ENCODE results near the gene SH3TC1. TPM values are rescaled to one million over a fixed set of nuclear protein-coding genes. Genes with fewer than 3 reads are reported as not detected.

SH3TC1 gene
- total and polyA plus RNA-seq, 2 of the 8 experiments (the other 6 are each of a cell fraction or from before 2014, with no cell fraction given), result 0.15 TPM; not detected in 1

DNA sequence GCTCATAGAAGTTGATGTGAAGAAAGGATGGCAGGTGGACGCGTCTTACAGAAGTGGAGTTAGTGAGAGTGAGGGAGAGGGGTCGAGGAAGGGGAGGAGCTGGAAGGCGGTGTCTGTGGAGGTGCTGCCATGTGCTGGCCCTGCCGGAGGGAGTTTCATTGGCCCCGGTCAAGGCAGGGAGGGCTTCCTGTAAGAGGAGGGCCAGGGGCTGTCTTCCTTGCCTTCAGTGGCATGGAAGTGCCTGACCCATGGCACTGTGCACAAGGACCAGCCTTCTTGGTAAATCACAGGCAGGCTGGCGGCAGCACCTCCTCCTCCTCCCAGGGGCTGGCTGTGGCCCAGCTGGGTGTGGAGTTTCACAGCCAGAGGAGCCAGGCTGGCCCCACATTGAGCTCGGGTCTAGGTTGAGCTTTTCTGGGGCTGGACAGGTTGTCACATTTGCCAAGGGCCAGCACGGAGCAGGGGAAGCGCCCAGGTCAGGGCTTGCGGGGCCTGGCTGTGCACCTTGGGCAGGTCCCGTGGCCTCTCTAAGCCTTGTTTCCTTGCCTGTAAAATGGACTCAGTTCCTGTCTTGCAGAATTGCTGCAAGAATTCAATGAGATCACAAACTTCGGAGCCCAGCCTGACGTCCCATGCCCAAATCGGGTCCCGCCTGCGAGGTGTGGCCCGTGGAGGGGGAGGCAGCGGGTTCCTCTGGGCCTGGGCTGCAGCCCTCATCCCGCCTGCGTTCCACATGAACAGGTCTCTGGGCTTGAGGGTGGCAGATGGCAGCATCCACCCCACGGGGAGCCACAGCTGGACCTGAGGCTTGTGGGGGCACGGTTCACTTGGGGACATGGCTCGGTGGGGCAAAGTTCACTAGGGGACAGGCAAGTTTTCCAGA, 77.5 kb downstream of the SH3TC1 start:
- H2BK20ac ChIP-seq (ENCODE audit: low read length), result no peak overlapping the region
- WGBS, 2 experiments (ENCODE audit: extremely low coverage in 1 of 2, insufficient coverage in 1 of 2, insufficient read length in 1 of 2, insufficient replicate concordance in 2 of 2, low coverage in 1 of 2, low lambda C conversion rate in 2 of 2, missing lambda C conversion rate in 1 of 2), result 80% methylated on average over 20 of the region's 24 CpGs; no CpG with 5 or more reads in 1 of the 2 experiments
- H3K27me3 ChIP-seq (replicated peaks in 1 of 4; ENCODE audit: control insufficient read depth in 3 of 4, extremely low read depth in 1 of 4, insufficient read depth in 3 of 4, low read length in 3 of 4), result peaks cover 0 to 3% (median under 1%) of the 10 kb centered on the region in 4 experiments; a peak in 2 of 7 replicates
- no peak for TF ChIP-seq SIX5 (IDR thresholded peaks at IDR 0.05; ENCODE audit: low read depth, low read length)
- H2BK120ac ChIP-seq (replicated peaks; ENCODE audit: low read depth, low read length), result no peak overlapping the region
- H3K23ac ChIP-seq (ENCODE audit: insufficient read length), result no peak overlapping the region
- H4K91ac ChIP-seq (replicated peaks; ENCODE audit: insufficient read length, low read length), result peak overlapping the region; percentile 6
- no peak overlapping the region; the same call in 1 of the 2 replicates for H4K8ac ChIP-seq (ENCODE audit: extremely low read depth, insufficient read depth, low read length)
- DNase-seq (ENCODE audit: low read depth in 1 of 2, low spot score in 2 of 2), result no peak
- H3K9ac ChIP-seq (replicated peaks in 1 of 4; ENCODE audit: extremely low read depth in 1 of 4, low read depth in 3 of 4, low read length in 3 of 4), result no peak overlapping the region
- no peaks in the 10 kb centered on the region; a peak in 1 of 7 replicates for H3K4me1 ChIP-seq (replicated peaks in 1 of 4; ENCODE audit: control insufficient read depth in 3 of 4, insufficient read depth in 4 of 4, low read length in 3 of 4)
- no peak overlapping the region for H3K4ac ChIP-seq (replicated peaks; ENCODE audit: insufficient read length, low read depth, low read length)
- no peak overlapping the region for H3K56ac ChIP-seq (replicated peaks; ENCODE audit: insufficient read length, low read depth, low read length)
- no peak overlapping the region for H2BK5ac ChIP-seq (ENCODE audit: low read depth, low read length)
- no peak for FAIRE-seq
- H2BK15ac ChIP-seq (ENCODE audit: low read length), result no peak overlapping the region; the same call in 1 of the 2 replicates
- H3K14ac ChIP-seq (ENCODE audit: insufficient read length), result no peak overlapping the region
- ChIA-PET CTCF (ENCODE audit: partially characterized antibody) (interaction anchor here (0.7 to 4.3 kb wide), 9 partner anchors 10 to 192 kb away, joined by 3 to 25 read pairs (median 7); no protein-coding TSS in a partner anchor), POLR2A (ENCODE audit: partially characterized antibody) (interaction anchor here (0.5 kb wide), 1 partner anchor 160 kb away, joined by 3 read pairs; no protein-coding TSS in a partner anchor)
- no peak overlapping the region for H2BK12ac ChIP-seq (ENCODE audit: low read depth, low read length)
- H3K4me3 ChIP-seq (ENCODE audit: extremely low read depth in 1 of 4, insufficient read depth in 2 of 4, low read depth in 3 of 4, low read length in 4 of 4), result no peak overlapping the region
- no peaks in the 10 kb centered on the region for H3K23me2 ChIP-seq (ENCODE audit: low read depth, low read length)
- H3K4me2 ChIP-seq (ENCODE audit: insufficient read depth in 1 of 2, low read depth in 2 of 2, low read length in 2 of 2), result no peak overlapping the region
- no peak overlapping the region for H2AFZ ChIP-seq (ENCODE audit: low read length)
- no peak overlapping the region for H4K5ac ChIP-seq (ENCODE audit: insufficient read length, low read depth, low read length)
- H2AK5ac ChIP-seq (ENCODE audit: low read depth, low read length), result no peak overlapping the region
- peaks cover 0 to 1% of the 10 kb centered on the region in 2 experiments for H4K20me1 ChIP-seq (replicated peaks in 1 of 2; ENCODE audit: control insufficient read depth in 1 of 2, insufficient read depth in 2 of 2, low read length in 2 of 2)
- H3K36me3 ChIP-seq (ENCODE audit: control insufficient read depth in 2 of 4, insufficient read depth in 4 of 4, low read length in 3 of 4), result no peaks in the 10 kb centered on the region
- H3K18ac ChIP-seq (ENCODE audit: extremely low read depth, low read length), result no peak overlapping the region
- no peaks in the 10 kb centered on the region for H3K79me2 ChIP-seq (ENCODE audit: control insufficient read depth in 1 of 2, insufficient read depth in 2 of 2, low read length in 2 of 2)
- no peaks in the 10 kb centered on the region for H3K79me1 ChIP-seq (ENCODE audit: low read depth, low read length)
- H3K9me3 ChIP-seq (ENCODE audit: insufficient read depth in 2 of 2, low read depth in 1 of 2, low read length in 1 of 2), result no peaks in the 10 kb centered on the region
- no peak overlapping the region for H3K27ac ChIP-seq (ENCODE audit: low read depth, low read length)
